NCI-H345 (cell line): Measurements from ENCODE around the gene DAZAP1.

ENCODE experiments used
- DNase-seq: peaks from one replicate; lab custom pipeline; 2025; lab: John Stamatoyannopoulos, UW

Gene DAZAP1

GRCh38 chr19:1445185-1445931, 38.0 kb downstream of the DAZAP1 start:
- peak; percentile 76 for DNase-seq

GRCh38 chr19:1445932-1446712, 38.7 kb downstream of the DAZAP1 start:
- DNase-seq, result peak; percentile 81

GRCh38 chr19:1446713-1447481, 39.5 kb downstream of the DAZAP1 start:
- no peak for DNase-seq

- DNase-seq, result no peak
Observed at GRCh38 chr19:1447504-1447903, 40.1 kb downstream of the DAZAP1 start.

- no peak for DNase-seq
Observed at GRCh38 chr19:1447944-1448343, 40.6 kb downstream of the DAZAP1 start.

GRCh38 chr19:1449467-1450442, 42.4 kb downstream of the DAZAP1 start, which contains the start of gene APC2:
TSS of gene APC2 (plus strand) at chr19:1450121. CDS start at chr19:1453002, 2,881 bp downstream.
- peak; percentile 85 for DNase-seq

GRCh38 chr19:1450735-1451731, 43.6 kb downstream of the DAZAP1 start:
- no peak for DNase-seq

GRCh38 chr19:1451916-1452801, 44.8 kb downstream of the DAZAP1 start:
- no peak for DNase-seq

- no peak for DNase-seq
Observed at GRCh38 chr19:1452802-1453524, 45.6 kb downstream of the DAZAP1 start.

- DNase-seq, result no peak
Observed at GRCh38 chr19:1453525-1454364, 46.4 kb downstream of the DAZAP1 start.

- DNase-seq, result no peak
Observed at GRCh38 chr19:1455002-1455335, 47.6 kb downstream of the DAZAP1 start.

GRCh38 chr19:1455336-1456120, 48.1 kb downstream of the DAZAP1 start:
- peak; percentile 47 for DNase-seq

- DNase-seq, result no peak
Observed at GRCh38 chr19:1456121-1456900, 48.9 kb downstream of the DAZAP1 start.

GRCh38 chr19:1457031-1457739, 49.8 kb downstream of the DAZAP1 start:
- no peak for DNase-seq

- no peak for DNase-seq
Observed at GRCh38 chr19:1457892-1458291, 50.5 kb downstream of the DAZAP1 start.
